CD14-positive monocyte (primary cell): ENCODE results near the gene IGSF8. TPM values are rescaled to one million over a fixed set of nuclear protein-coding genes. Genes with fewer than 3 reads are reported as not detected.

ENCODE experiments used
- DNase-seq, 3 donors: peaks; one replicate each; pipeline ENCODE4 v3.0.0-alpha.2; 2011 to 2022
- H2AFZ ChIP-seq: 2 replicates; pipeline ENCODE4 v1.6.0; 2012; ENCODE audit warnings: mild to moderate bottlenecking, low read depth, low read length, inconsistent platforms; ENCODE audit not compliant: insufficient read depth, poor library complexity, severe bottlenecking
- H3K27ac ChIP-seq, 2 donors: 1 replicate in 1 of 2; 2 replicates in 1 of 2; pipeline ENCODE4 v1.5.1; 2012 to 2013; ENCODE audit warnings: low read length in 2 of 2, control low read depth in 1 of 2, inconsistent platforms in 1 of 2, low read depth in 1 of 2, mild to moderate bottlenecking in 1 of 2
- H3K27me3 ChIP-seq, 2 donors: one replicate each; pipeline versions ENCODE4 v1.6.0 to v1.6.1; 2011 to 2013; ENCODE audit warnings: low read length in 2 of 2; ENCODE audit not compliant: control insufficient read depth in 2 of 2, insufficient read depth in 2 of 2
- H3K36me3 ChIP-seq, 2 donors: replicated peaks in 1 of 2; 1 replicate in 1 of 2; 2 replicates in 1 of 2; pipeline versions ENCODE4 v1.5.1 to v1.6.1; 2012 to 2013; ENCODE audit warnings: low read length in 2 of 2, control low read depth in 1 of 2, inconsistent platforms in 1 of 2, mild to moderate bottlenecking in 1 of 2; ENCODE audit not compliant: insufficient read depth in 2 of 2, control insufficient read depth in 1 of 2
- H3K4me1 ChIP-seq, 2 donors: 1 replicate in 1 of 2; 2 replicates in 1 of 2; pipeline versions ENCODE4 v1.5.1 to v1.6.1; 2012 to 2013; ENCODE audit warnings: low read length in 2 of 2, control low read depth in 1 of 2, inconsistent platforms in 1 of 2, mild to moderate bottlenecking in 1 of 2, moderate library complexity in 1 of 2; ENCODE audit not compliant: insufficient read depth in 2 of 2, control insufficient read depth in 1 of 2
- H3K4me2 ChIP-seq: replicated peaks from 2 replicates; pipeline ENCODE3; 2012; ENCODE audit warnings: low read length, moderate library complexity, mild to moderate bottlenecking; ENCODE audit not compliant: poor library complexity, severe bottlenecking; ENCODE audit errors: extremely low read depth
- H3K4me3 ChIP-seq, 3 experiments: fragments of 200-600 bp in 1 of 3; sonication (generic) in 1 of 3; replicated peaks in 1 of 3; 1 replicate in 2 of 3; 2 replicates in 1 of 3; pipeline ENCODE4 v1.5.1; 2011 to 2013; ENCODE audit warnings: low read length in 3 of 3, mild to moderate bottlenecking in 3 of 3, control low read depth in 2 of 3, low read depth in 2 of 3, inconsistent platforms in 1 of 3, moderate library complexity in 1 of 3
- H3K79me2 ChIP-seq: 2 replicates; pipeline ENCODE4 v1.6.0; 2012; ENCODE audit warnings: mild to moderate bottlenecking, control low read depth, inconsistent platforms, low read length, moderate library complexity; ENCODE audit not compliant: insufficient read depth
- H3K9ac ChIP-seq: 2 replicates; pipeline ENCODE4 v1.6.0; 2017; ENCODE audit warnings: low read length, mild to moderate bottlenecking; ENCODE audit not compliant: insufficient read depth, poor library complexity, severe bottlenecking
- H3K9me3 ChIP-seq, 2 donors: replicated peaks in 1 of 2; 1 replicate in 1 of 2; 2 replicates in 1 of 2; pipeline versions ENCODE4 v1.5.1 to v1.6.1; 2012 to 2013; ENCODE audit warnings: low read length in 2 of 2, control low read depth in 1 of 2; ENCODE audit not compliant: control insufficient read depth in 1 of 2, insufficient read depth in 1 of 2
- H4K20me1 ChIP-seq: 2 replicates; pipeline ENCODE4 v1.6.0; 2012; ENCODE audit warnings: mild to moderate bottlenecking, low read length, control low read depth, moderate library complexity; ENCODE audit not compliant: insufficient read depth
- H3K27ac Mint-ChIP-seq, 7 donors: one replicate each; pipeline ENCODE4 v1.8.0; 2020; ENCODE audit warnings: mild to moderate bottlenecking in 7 of 7, mixed read lengths in 7 of 7, moderate library complexity in 6 of 7, inconsistent platforms in 2 of 7
- H3K27me3 Mint-ChIP-seq, 3 donors: one replicate each; pipeline ENCODE4 v1.8.0; 2021 to 2022; ENCODE audit warnings: low read depth in 3 of 3, mild to moderate bottlenecking in 3 of 3, mixed read lengths in 3 of 3, moderate library complexity in 3 of 3, inconsistent platforms in 1 of 3
- H3K36me3 Mint-ChIP-seq, 2 donors: one replicate each; pipeline ENCODE4 v1.8.0; 2020; ENCODE audit warnings: mixed read lengths in 2 of 2, inconsistent platforms in 1 of 2, mild to moderate bottlenecking in 1 of 2
- H3K4me1 Mint-ChIP-seq: one replicate; pipeline ENCODE4 v1.8.0; 2020; ENCODE audit warnings: mild to moderate bottlenecking, mixed read lengths
- H3K4me3 Mint-ChIP-seq, 2 donors: one replicate each; pipeline ENCODE4 v1.8.0; 2020; ENCODE audit warnings: mild to moderate bottlenecking in 2 of 2, mixed read lengths in 2 of 2, moderate library complexity in 1 of 2
- H3K9me3 Mint-ChIP-seq, 7 donors: one replicate each; pipeline ENCODE4 v1.8.0; 2020 to 2022; ENCODE audit warnings: mixed read lengths in 7 of 7, mild to moderate bottlenecking in 6 of 7, moderate library complexity in 6 of 7, inconsistent platforms in 2 of 7
- WGBS: methylation state at CpG from one replicate; pipeline ENCODE4 v1.1.5; 2013; ENCODE audit warnings: missing lambda C conversion rate; ENCODE audit not compliant: insufficient coverage; 5-methylcytosine and 5-hydroxymethylcytosine counted together
- intact Hi-C, 2 donors: fragments of 100-400 bp; cut with micrococcal nuclease; formaldehyde crosslinking; loops; one replicate each; pipeline versions ENCODE4 v1.15.0 to v1.15.1; 2023
- polyA plus RNA-seq, 3 donors: library from polyadenylated mRNA; depleted of rRNA in 1 of 3; unstranded in 2 of 3; stranded (reverse) in 1 of 3; fragments of 300-500 nt in 2 of 3; fragments of >200 nt in 1 of 3; fragmentation: Illumina TruSeq in 2 of 3; gene quantifications; 1 replicate in 2 of 3; 2 replicates in 1 of 3; pipeline ENCODE4 v1.2.3, GENCODE V29; 2012 to 2021
- TF ChIP-seq, protein P1 (sequence below): fragments of 200-600 bp; IDR thresholded peaks from one replicate; pipeline ENCODE4 v1.8.0; 2022; ENCODE audit warnings: antibody characterized with exemption, mild to moderate bottlenecking

Gene IGSF8
- polyA plus RNA-seq, 3 donors: 9.6 to 23.9 (median 10.8) TPM

DNA sequence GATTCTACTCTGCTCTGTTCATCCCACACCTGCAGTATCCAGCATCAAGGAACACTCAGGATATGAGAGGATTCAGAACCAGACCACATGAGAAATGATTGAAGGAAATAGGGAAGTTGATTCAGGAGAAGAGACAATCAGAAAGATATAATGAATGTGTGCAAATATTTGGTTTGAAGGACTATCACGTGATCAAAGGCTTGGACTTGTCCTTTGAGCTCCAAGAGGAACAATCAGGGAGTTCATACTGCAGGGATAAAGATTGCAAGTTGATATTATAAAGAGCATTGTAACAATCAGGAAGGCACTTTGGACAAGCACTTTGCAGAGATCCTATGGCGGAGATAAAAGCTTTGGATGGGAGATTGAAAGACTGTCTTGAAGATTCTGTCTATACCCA is 52.8 kb downstream of the IGSF8 start:
- Histone ChIP-seq H3K9me3 (no peaks in the 10 kb centered on the region), H3K36me3 (no peaks in the 10 kb centered on the region), H2AFZ (no peak overlapping the region), H3K27me3 (peaks cover 2 to 12% of the 10 kb centered on the region in 2 donors), H3K4me2 (no peak overlapping the region), H3K4me3 (no peak overlapping the region), H3K27ac (no peak overlapping the region), H3K79me2 (no peaks in the 10 kb centered on the region), H4K20me1 (no peaks in the 10 kb centered on the region), H3K4me1 (peaks cover 8 to 10% of the 10 kb centered on the region in 2 donors), H3K9ac (no peak overlapping the region)
- no peaks in the 10 kb centered on the region for H3K36me3 Mint-ChIP-seq
- DNase-seq: no peak
- H3K4me3 Mint-ChIP-seq: no peak overlapping the region
- H3K27me3 Mint-ChIP-seq: peaks cover 9 to 19% (median 15%) of the 10 kb centered on the region in 3 donors
- H3K27ac Mint-ChIP-seq: no peak overlapping the region
- H3K4me1 Mint-ChIP-seq: peaks cover 13% of the 10 kb centered on the region
- intact Hi-C loops: loop anchor here (5.0 kb wide), 1 partner anchor 37 kb away; the partner anchor contains the start of gene KCNJ9 (in 2 of the 2)
- 56% methylated on average over 1 of the region's 2 CpGs for WGBS
- H3K9me3 Mint-ChIP-seq: no peaks in the 10 kb centered on the region
- TF ChIP-seq, protein P1, sequence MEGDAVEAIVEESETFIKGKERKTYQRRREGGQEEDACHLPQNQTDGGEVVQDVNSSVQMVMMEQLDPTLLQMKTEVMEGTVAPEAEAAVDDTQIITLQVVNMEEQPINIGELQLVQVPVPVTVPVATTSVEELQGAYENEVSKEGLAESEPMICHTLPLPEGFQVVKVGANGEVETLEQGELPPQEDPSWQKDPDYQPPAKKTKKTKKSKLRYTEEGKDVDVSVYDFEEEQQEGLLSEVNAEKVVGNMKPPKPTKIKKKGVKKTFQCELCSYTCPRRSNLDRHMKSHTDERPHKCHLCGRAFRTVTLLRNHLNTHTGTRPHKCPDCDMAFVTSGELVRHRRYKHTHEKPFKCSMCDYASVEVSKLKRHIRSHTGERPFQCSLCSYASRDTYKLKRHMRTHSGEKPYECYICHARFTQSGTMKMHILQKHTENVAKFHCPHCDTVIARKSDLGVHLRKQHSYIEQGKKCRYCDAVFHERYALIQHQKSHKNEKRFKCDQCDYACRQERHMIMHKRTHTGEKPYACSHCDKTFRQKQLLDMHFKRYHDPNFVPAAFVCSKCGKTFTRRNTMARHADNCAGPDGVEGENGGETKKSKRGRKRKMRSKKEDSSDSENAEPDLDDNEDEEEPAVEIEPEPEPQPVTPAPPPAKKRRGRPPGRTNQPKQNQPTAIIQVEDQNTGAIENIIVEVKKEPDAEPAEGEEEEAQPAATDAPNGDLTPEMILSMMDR: no peak

DNA sequence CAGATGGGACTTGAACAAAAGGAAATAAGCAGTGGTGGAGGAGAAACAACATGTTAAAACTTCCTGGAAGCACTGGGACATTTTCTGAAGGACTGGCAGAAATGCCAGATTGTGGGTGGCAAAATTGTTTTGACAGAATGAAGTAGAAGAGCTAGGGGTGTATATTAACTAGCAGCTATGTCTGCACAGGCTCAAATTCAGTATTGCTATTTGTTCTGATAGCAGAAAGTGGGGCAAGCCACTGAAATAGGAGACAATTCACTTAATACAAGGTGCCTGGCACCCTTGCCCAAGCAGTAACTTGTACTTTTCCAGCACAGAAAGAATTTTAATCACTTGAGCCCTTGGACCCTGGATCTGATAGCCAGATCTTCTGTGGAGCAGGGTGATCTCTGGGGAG is 54.9 kb downstream of the IGSF8 start:
- Histone ChIP-seq H3K27ac (no peak overlapping the region), H3K4me3 (no peak overlapping the region), H2AFZ (no peak overlapping the region), H3K4me2 (no peak overlapping the region), H3K9me3 (no peaks in the 10 kb centered on the region), H3K36me3 (no peaks in the 10 kb centered on the region), H4K20me1 (no peaks in the 10 kb centered on the region), H3K27me3 (peaks cover 2 to 12% of the 10 kb centered on the region in 2 donors), H3K9ac (no peak overlapping the region), H3K79me2 (no peaks in the 10 kb centered on the region), H3K4me1 (peaks cover 8 to 10% of the 10 kb centered on the region in 2 donors)
- Mint-ChIP-seq H3K4me3 (no peak overlapping the region), H3K36me3 (no peaks in the 10 kb centered on the region), H3K27ac (no peak overlapping the region), H3K4me1 (peaks cover 13% of the 10 kb centered on the region), H3K9me3 (no peaks in the 10 kb centered on the region), H3K27me3 (peaks cover 9 to 15% (median 12%) of the 10 kb centered on the region in 3 donors)
- TF ChIP-seq, protein P1: no peak
- intact Hi-C loops: no loop called here
- DNase-seq: no peak

Other genes with a start within 250 kb of the IGSF8 start
- under 1 TPM in 1 of 3 donors, not detected in 2; 0.04 TPM for gene VSIG8, start 236.0 kb downstream of the IGSF8 start, polyA plus RNA-seq
- 1 to 10 TPM in 1 of 3 donors, under 1 TPM in 1, not detected in 1; 0.12 to 1.0 TPM for gene CFAP45, start 198.5 kb downstream of the IGSF8 start, polyA plus RNA-seq
- gene TAGLN2, start 173.1 kb downstream of the IGSF8 start, polyA plus RNA-seq: 1,000 to 10,000 TPM in 1 of 3 donors, 100 to 1,000 TPM in 2; 658 to 1,259 (median 918) TPM
- gene IGSF9, start 153.0 kb downstream of the IGSF8 start, polyA plus RNA-seq: under 1 TPM in 1 of 3 donors, not detected in 2; 0.04 TPM
- under 1 TPM in 1 of 3 donors, not detected in 2; 0.17 TPM for gene SLAMF9, start 144.4 kb downstream of the IGSF8 start, polyA plus RNA-seq
- 1 to 10 TPM; 3.7 to 4.2 (median 4.0) TPM for gene PIGM, start 66.6 kb downstream of the IGSF8 start, polyA plus RNA-seq
- gene KCNJ10, start 28.5 kb downstream of the IGSF8 start, polyA plus RNA-seq: under 1 TPM in 1 of 3 donors, not detected in 2; 0.23 TPM
- not detected for gene KCNJ9, start 17.1 kb downstream of the IGSF8 start, polyA plus RNA-seq
- gene ATP1A2, start 17.1 kb upstream of the IGSF8 start, polyA plus RNA-seq: under 1 TPM in 1 of 3 donors, not detected in 2; 0.03 TPM
- 10 to 100 TPM in 1 of 3 donors, under 1 TPM in 1, not detected in 1; 1.00 to 16.0 TPM for gene ATP1A4, start 53.0 kb upstream of the IGSF8 start, polyA plus RNA-seq
- 10 to 100 TPM in 1 of 3 donors, under 1 TPM in 1, not detected in 1; 0.09 to 11.1 TPM for gene CASQ1, start 92.0 kb upstream of the IGSF8 start, polyA plus RNA-seq
- 100 to 1,000 TPM in 1 of 3 donors, 10 to 100 TPM in 2; 23.6 to 163 (median 38.1) TPM for gene PEA15, start 106.8 kb upstream of the IGSF8 start, polyA plus RNA-seq
- 100 to 1,000 TPM in 1 of 3 donors, 10 to 100 TPM in 2; 35.5 to 205 (median 44.6) TPM for gene DCAF8, start 163.9 kb upstream of the IGSF8 start, polyA plus RNA-seq
- gene PEX19, start 186.5 kb upstream of the IGSF8 start, polyA plus RNA-seq: 10 to 100 TPM; 17.4 to 38.2 (median 37.4) TPM
- gene COPA, start 244.6 kb upstream of the IGSF8 start, polyA plus RNA-seq: 100 to 1,000 TPM in 2 of 3 donors, 10 to 100 TPM in 1; 76.7 to 199 (median 195) TPM
- 100 to 1,000 TPM; 125 to 238 (median 145) TPM for gene NCSTN, start 244.8 kb upstream of the IGSF8 start, polyA plus RNA-seq